Sigmoid colon (tissue), 7 donors: ENCODE measurements around the gene RASSF9. TPM values are rescaled to one million over a fixed set of nuclear protein-coding genes. Genes with fewer than 3 reads are reported as not detected.
A peak's percentile ranks its signal among the peaks of the same experiment; 100 is the strongest.

ENCODE experiments used
- DNase-seq: peaks from one replicate; pipeline ENCODE4 v3.0.0-alpha.2; 2019
- H3K27ac ChIP-seq, 4 donors: fragments of 200-600 bp; sonication (generic); one replicate each; pipeline ENCODE4 v1.5.1; 2016 to 2019; ENCODE audit warnings: mild to moderate bottlenecking in 1 of 4
- H3K27me3 ChIP-seq, 3 donors: fragments of 200-600 bp; sonication (generic); one replicate each; pipeline ENCODE4 v1.5.1; 2019; ENCODE audit warnings: mild to moderate bottlenecking in 1 of 3
- H3K36me3 ChIP-seq, 4 donors: fragments of 200-600 bp; sonication (generic); one replicate each; pipeline ENCODE4 v1.5.1; 2016 to 2019
- H3K4me1 ChIP-seq, 4 donors: fragments of 200-600 bp; sonication (generic); one replicate each; pipeline ENCODE4 v1.5.1; 2017 to 2019
- H3K4me3 ChIP-seq, 4 donors: fragments of 200-600 bp; sonication (generic); one replicate each; pipeline ENCODE4 v1.5.1; 2017 to 2019; ENCODE audit warnings: mild to moderate bottlenecking in 2 of 4, moderate library complexity in 1 of 4
- H3K9me3 ChIP-seq, 4 donors: fragments of 200-600 bp in 3 of 4; sonication (generic) in 3 of 4; one replicate each; pipeline versions ENCODE4 v1.5.1 to v1.6.1; 2013 to 2019
- CTCF ChIP-seq, 4 experiments: fragments of 450-650 bp in 3 of 4; fragments of 200-600 bp in 1 of 4; IDR thresholded peaks; one replicate each; pipeline ENCODE4 v1.5.1; 2016 to 2019; ENCODE audit warnings: antibody characterized with exemption in 4 of 4, mild to moderate bottlenecking in 3 of 4, moderate library complexity in 2 of 4
- EP300 ChIP-seq, 4 donors: sonication (generic); formaldehyde crosslinking; IDR thresholded peaks; one replicate each; pipeline ENCODE4 v1.6.1; 2017; ENCODE audit warnings: antibody characterized with exemption in 4 of 4
- POLR2A ChIP-seq, 2 donors: fragments of 450-650 bp; IDR thresholded peaks; one replicate each; pipeline ENCODE4 v1.6.1; 2016; ENCODE audit warnings: antibody characterized with exemption in 2 of 2, mild to moderate bottlenecking in 2 of 2, moderate library complexity in 2 of 2
- POLR2AphosphoS5 ChIP-seq, 4 donors: sonication (generic); formaldehyde crosslinking; IDR thresholded peaks; one replicate each; pipeline ENCODE4 v1.6.1; 2017; ENCODE audit warnings: antibody characterized with exemption in 4 of 4
- WGBS, 2 donors: extraction: QIAGEN DNeasy Blood & Tissue Kit; methylation state at CpG; one replicate each; pipeline ENCODE4 v1.1.7; 2013; 5-methylcytosine and 5-hydroxymethylcytosine counted together
- intact Hi-C: fragments of 100-400 bp; cut with DNase I; formaldehyde crosslinking; loops from one replicate; pipeline ENCODE4 v1.15.1; 2023
- polyA plus RNA-seq, 3 donors: library from polyadenylated mRNA; stranded (reverse); fragments of 200-250 nt; gene quantifications; one replicate each; pipeline ENCODE4 v1.2.3, GENCODE V29; 2013
- total RNA-seq, 4 donors: library from RNA; depleted of rRNA; stranded (reverse); fragments of >200 nt; gene quantifications; one replicate each; pipeline ENCODE4 v1.1.0, GENCODE V29; 2016
- donor health status: healthy with polysubstance abuse.
- donor health status: Bipolar disorder and iron deficiency.
- donor health status: healthy.

Gene RASSF9
- total and polyA plus RNA-seq, 7 donors = 0.32 to 3.9 (median 3.0) TPM; not detected in 1

- intact Hi-C loops = no loop called here
- no peaks in the 10 kb centered on the region for H3K36me3 ChIP-seq
- H3K27ac ChIP-seq = no peak overlapping the region
- TF ChIP-seq POLR2AphosphoS5 (IDR thresholded peaks at IDR 0.05) (no peak), CTCF (IDR thresholded peaks at IDR 0.05) (no peak), EP300 (IDR thresholded peaks at IDR 0.05) (no peak), POLR2A (IDR thresholded peaks at IDR 0.05) (no peak)
- H3K4me1 ChIP-seq = peaks cover 0 to 27% (median 12%) of the 10 kb centered on the region in 4 donors
- DNase-seq = no peak
- no peaks in the 10 kb centered on the region for H3K27me3 ChIP-seq
- H3K9me3 ChIP-seq = no peaks in the 10 kb centered on the region
- peak overlapping the region in 1 of 4 donors; percentile 50 for H3K4me3 ChIP-seq
Observed at GRCh38 chr12:85833579-85833978, 2.6 kb downstream of the RASSF9 start.

DNA sequence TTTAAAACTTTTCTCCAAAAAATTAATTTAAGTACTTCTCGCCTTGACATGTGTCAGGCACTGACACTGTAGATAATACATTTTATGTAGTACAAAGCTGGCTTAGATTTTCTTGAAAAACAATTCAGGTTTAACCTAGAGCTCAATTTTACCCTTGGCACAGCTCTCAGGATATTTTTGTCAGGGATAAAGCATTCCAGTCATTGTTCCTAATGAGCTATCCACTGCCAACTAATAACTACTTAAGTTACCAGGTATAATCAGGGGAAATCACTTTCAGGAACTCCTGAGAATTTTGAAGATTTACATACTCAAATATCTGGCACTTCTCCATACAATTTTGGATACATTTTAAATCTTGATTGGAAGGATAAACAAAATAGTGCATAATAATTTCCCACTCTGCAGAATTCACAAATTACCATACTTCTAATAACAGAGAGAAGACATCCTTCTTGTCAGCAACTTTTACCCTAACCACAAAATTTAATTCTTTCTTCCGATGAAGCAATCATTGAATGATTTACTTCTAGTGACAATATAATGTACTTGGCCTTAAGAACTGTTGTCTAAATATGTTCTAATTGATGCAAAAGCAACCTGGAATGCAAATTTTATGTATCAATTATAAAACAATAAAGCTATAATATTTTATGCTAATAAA is 4.8 kb downstream of the RASSF9 start:
- H3K4me1 ChIP-seq = peaks cover 0 to 21% (median 10%) of the 10 kb centered on the region in 4 donors
- H3K4me3 ChIP-seq = no peak overlapping the region
- 76 to 82% methylated on average over 2 of the region's 2 CpGs for WGBS, 2 donors
- H3K27me3 ChIP-seq = no peaks in the 10 kb centered on the region
- H3K36me3 ChIP-seq = no peaks in the 10 kb centered on the region
- TF ChIP-seq EP300 (IDR thresholded peaks at IDR 0.05) = no peak
- no peak for TF ChIP-seq POLR2AphosphoS5 (IDR thresholded peaks at IDR 0.05)
- TF ChIP-seq POLR2A (IDR thresholded peaks at IDR 0.05) = no peak
- TF ChIP-seq CTCF (IDR thresholded peaks at IDR 0.05) = no peak
- DNase-seq = no peak
- H3K9me3 ChIP-seq = no peaks in the 10 kb centered on the region
- intact Hi-C loops = no loop called here
- H3K27ac ChIP-seq = no peak overlapping the region

- DNase-seq = no peak
- H3K27me3 ChIP-seq = no peaks in the 10 kb centered on the region
- no peak overlapping the region for H3K4me3 ChIP-seq
- H3K9me3 ChIP-seq = no peaks in the 10 kb centered on the region
- WGBS, 2 donors = 85 to 90% methylated on average over 2 of the region's 2 CpGs
- TF ChIP-seq POLR2A (IDR thresholded peaks at IDR 0.05) = no peak
- TF ChIP-seq CTCF (IDR thresholded peaks at IDR 0.05) = no peak
- TF ChIP-seq EP300 (IDR thresholded peaks at IDR 0.05) = no peak
- TF ChIP-seq POLR2AphosphoS5 (IDR thresholded peaks at IDR 0.05) = no peak
- intact Hi-C loops = no loop called here
- no peak overlapping the region for H3K27ac ChIP-seq
- H3K36me3 ChIP-seq = no peaks in the 10 kb centered on the region
- H3K4me1 ChIP-seq = peaks cover 0 to 9% (median 6%) of the 10 kb centered on the region in 4 donors
Observed at GRCh38 chr12:85829391-85829790, 6.8 kb downstream of the RASSF9 start.

DNA sequence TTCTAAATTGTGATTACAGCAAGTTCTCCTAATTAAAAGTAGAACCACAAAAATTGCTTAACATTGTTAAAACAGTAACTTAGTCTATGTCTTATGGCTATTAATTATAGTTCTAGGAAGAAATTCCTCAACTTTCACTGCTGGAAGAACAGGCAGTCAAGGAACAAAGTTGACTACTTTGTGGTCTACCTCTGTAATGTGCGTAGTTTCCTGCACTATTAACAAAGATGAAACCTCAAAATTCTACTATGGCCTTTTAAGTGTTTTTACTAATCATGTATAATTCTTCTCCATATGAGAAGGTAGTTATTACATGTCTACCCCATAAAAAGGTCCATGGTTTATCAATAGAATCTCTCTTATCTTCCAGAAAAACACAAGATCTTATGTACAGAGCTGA is 7.6 kb downstream of the RASSF9 start:
- H3K9me3 ChIP-seq = no peaks in the 10 kb centered on the region
- intact Hi-C loops = no loop called here
- H3K27me3 ChIP-seq = no peaks in the 10 kb centered on the region
- H3K4me1 ChIP-seq = peaks cover 0 to 9% (median 0%) of the 10 kb centered on the region in 4 donors
- 90 to 94% methylated on average over 1 of the region's 1 CpG for WGBS, 2 donors
- TF ChIP-seq CTCF (IDR thresholded peaks at IDR 0.05) (no peak), EP300 (IDR thresholded peaks at IDR 0.05) (no peak), POLR2A (IDR thresholded peaks at IDR 0.05) (no peak), POLR2AphosphoS5 (IDR thresholded peaks at IDR 0.05) (no peak)
- DNase-seq = no peak
- no peak overlapping the region for H3K4me3 ChIP-seq
- no peaks in the 10 kb centered on the region for H3K36me3 ChIP-seq
- H3K27ac ChIP-seq = no peak overlapping the region

GRCh38 chr12:85825746-85826145 is 10.5 kb downstream of the RASSF9 start:
- no peaks in the 10 kb centered on the region for H3K4me1 ChIP-seq
- H3K27ac ChIP-seq = no peak overlapping the region
- TF ChIP-seq POLR2AphosphoS5 (IDR thresholded peaks at IDR 0.05) = no peak
- TF ChIP-seq CTCF (IDR thresholded peaks at IDR 0.05) = no peak
- no peak for TF ChIP-seq POLR2A (IDR thresholded peaks at IDR 0.05)
- no peak for TF ChIP-seq EP300 (IDR thresholded peaks at IDR 0.05)
- intact Hi-C loops = no loop called here
- H3K4me3 ChIP-seq = no peak overlapping the region
- DNase-seq = no peak
- no peaks in the 10 kb centered on the region for H3K36me3 ChIP-seq
- H3K9me3 ChIP-seq = no peaks in the 10 kb centered on the region
- H3K27me3 ChIP-seq = no peaks in the 10 kb centered on the region
